Endothelial cell of umbilical vein (primary cell): ENCODE results near the gene GNAO1. TPM values are rescaled to one million over a fixed set of nuclear protein-coding genes. Genes with fewer than 3 reads are reported as not detected.

ENCODE experiments used
- BruUV-seq: library from RNA; stranded (reverse); fragments of 400-500 nt; replicated peaks from 2 replicates; lab custom pipeline; 2021; lab: Mats Ljungman, UMichigan
- CTCF ChIA-PET: fragments of 300-600, 350-600 bp; sonication (Branson Sonifier 250); formaldehyde crosslinking; loops from one replicate; lab custom pipeline; 2021; ENCODE audit warnings: antibody characterized with exemption, inconsistent platforms; lab: Charles Lee
- POLR2A ChIA-PET: fragments of 300-600, 350-600 bp; sonication (Branson Sonifier 250); formaldehyde crosslinking; loops from one replicate; lab custom pipeline; 2021; ENCODE audit warnings: antibody characterized with exemption, inconsistent platforms; lab: Charles Lee
- DNase-seq: peaks from one replicate; pipeline ENCODE4 v3.0.0-alpha.2; 2011; ENCODE audit warnings: low read depth, low spot score
- FAIRE-seq: peaks from 2 replicates; lab custom pipeline; 2011; peaks lifted over from hg19 to GRCh38; lab: Jason Lieb, UNC
- H2AFZ ChIP-seq: 2 replicates; pipeline ENCODE4 v1.6.0; 2012; ENCODE audit warnings: low read depth, low read length, control low read depth, inconsistent platforms
- H3K27ac ChIP-seq: 2 replicates; pipeline ENCODE4 v1.5.1; 2011; ENCODE audit warnings: low read depth, mild to moderate bottlenecking, control low read depth, low read length, moderate library complexity; ENCODE audit not compliant: insufficient read depth
- H3K27me3 ChIP-seq, 2 experiments: 2 replicates each; pipeline versions ENCODE4 v1.6.0 to v1.6.1; 2011; ENCODE audit warnings: low read length in 2 of 2, mixed read lengths in 1 of 2; ENCODE audit not compliant: control insufficient read depth in 2 of 2, insufficient read depth in 2 of 2
- H3K36me3 ChIP-seq, 2 experiments: 2 replicates in 1 of 2; 3 replicates in 1 of 2; pipeline ENCODE4 v1.5.1; 2011; ENCODE audit warnings: low read length in 2 of 2, mild to moderate bottlenecking in 1 of 2, moderate library complexity in 1 of 2; ENCODE audit not compliant: control insufficient read depth in 2 of 2, insufficient read depth in 2 of 2; ENCODE audit errors: extremely low read depth in 1 of 2
- H3K4me1 ChIP-seq: 3 replicates; pipeline ENCODE4 v1.5.1; 2011; ENCODE audit warnings: mild to moderate bottlenecking, low read length; ENCODE audit not compliant: control insufficient read depth, insufficient read depth; ENCODE audit errors: extremely low read depth
- H3K4me2 ChIP-seq: 2 replicates; pipeline ENCODE4 v1.6.1; 2011; ENCODE audit warnings: low read length, control low read depth, mixed read lengths; ENCODE audit not compliant: insufficient read depth
- H3K4me3 ChIP-seq, 3 experiments: fragments of 200-600 bp in 1 of 3; sonication (generic), shearing (Covaris generic) in 1 of 3; replicated peaks in 1 of 3; 2 replicates each; pipeline ENCODE4 v1.5.1; 2011 to 2016; ENCODE audit warnings: control low read depth in 3 of 3, low read length in 3 of 3, mild to moderate bottlenecking in 2 of 3, inconsistent platforms in 1 of 3, low read depth in 1 of 3, moderate library complexity in 1 of 3; ENCODE audit not compliant: insufficient read depth in 1 of 3
- H3K79me2 ChIP-seq: 2 replicates; pipeline ENCODE4 v1.6.0; 2012; ENCODE audit warnings: low read length, inconsistent platforms; ENCODE audit not compliant: control insufficient read depth, insufficient read depth
- H3K9ac ChIP-seq: replicated peaks from 2 replicates; pipeline ENCODE3; 2011; ENCODE audit warnings: low read length, control low read depth; ENCODE audit not compliant: insufficient read depth; ENCODE audit errors: extremely low read depth
- H3K9me1 ChIP-seq: replicated peaks from 3 replicates; pipeline ENCODE4 v1.6.0; 2011; ENCODE audit warnings: mild to moderate bottlenecking, low read length; ENCODE audit not compliant: control insufficient read depth, insufficient read depth; ENCODE audit errors: extremely low read depth
- H3K9me3 ChIP-seq: replicated peaks from 2 replicates; pipeline ENCODE4 v1.5.1; 2012; ENCODE audit warnings: low read length, inconsistent platforms; ENCODE audit not compliant: control insufficient read depth, insufficient read depth
- H4K20me1 ChIP-seq: replicated peaks from 2 replicates; pipeline ENCODE3; 2011; ENCODE audit warnings: mild to moderate bottlenecking, low read length; ENCODE audit not compliant: control insufficient read depth, insufficient read depth; ENCODE audit errors: extremely low read depth
- EZH2 ChIP-seq: IDR thresholded peaks from 2 replicates; pipeline ENCODE4 v1.6.1; 2012; ENCODE audit warnings: borderline replicate concordance, low read depth, mild to moderate bottlenecking, moderate library complexity, low read length, inconsistent platforms; ENCODE audit not compliant: severe bottlenecking
- FOS ChIP-seq: IDR thresholded peaks from 2 replicates; pipeline ENCODE4 v1.6.1; 2011; ENCODE audit warnings: mild to moderate bottlenecking, low read length, moderate library complexity, borderline replicate concordance; ENCODE audit not compliant: insufficient read depth
- GATA2 ChIP-seq: IDR thresholded peaks from 2 replicates; pipeline ENCODE4 v1.7.0; 2011; ENCODE audit warnings: low read depth, mild to moderate bottlenecking, moderate library complexity, mixed read lengths, low read length; ENCODE audit not compliant: insufficient read length, insufficient read depth
- JUN ChIP-seq: IDR thresholded peaks from 2 replicates; pipeline ENCODE4 v1.6.1; 2011; ENCODE audit warnings: borderline replicate concordance, low read depth; ENCODE audit not compliant: insufficient read length, insufficient read depth
- MYC ChIP-seq: IDR thresholded peaks from one replicate; pipeline ENCODE4 v1.6.1; 2011; ENCODE audit warnings: mild to moderate bottlenecking, low read depth, low read length
- POLR2A ChIP-seq: IDR thresholded peaks from 2 replicates; pipeline ENCODE4 v1.6.1; 2012; ENCODE audit warnings: low read depth, mild to moderate bottlenecking, control low read depth, low read length
- POLR2AphosphoS5 ChIP-seq: IDR thresholded peaks from 2 replicates; pipeline ENCODE4 v1.6.1; 2012; ENCODE audit warnings: low read depth, mild to moderate bottlenecking, control low read depth, low read length, moderate library complexity; ENCODE audit not compliant: insufficient read depth
- dilution Hi-C: fragments of 300-500 bp; cut with MboI; formaldehyde crosslinking; loops from one replicate; pipeline ENCODE4 v1.15.0; 2019; ENCODE audit warnings: low sequenced_read_pairs; ENCODE audit not compliant: extremely low pct_ligation_motif_present
- intact Hi-C: fragments of 100-400 bp; cut with micrococcal nuclease; formaldehyde crosslinking; loops from one replicate; pipeline ENCODE4 v1.10.0; 2022
- polyA plus RNA-seq, 4 experiments: library from polyadenylated mRNA; depleted of rRNA in 3 of 4; stranded (reverse) in 3 of 4; unstranded in 1 of 4; fragments of >200 nt; gene quantifications; 2 replicates each; pipeline versions ENCODE4 v1.2.1 to v1.2.3, GENCODE V29; 2011 to 2012; ENCODE audit warnings: missing spikeins in 1 of 4
- total RNA-seq: library from RNA; stranded (reverse); gene quantifications from 2 replicates; pipeline ENCODE4 v1.2.3, GENCODE V29; 2021
- TF ChIP-seq, protein P1 (sequence below), 2 donors: IDR thresholded peaks; 1 replicate in 1 of 2; 2 replicates in 1 of 2; pipeline ENCODE4 v1.5.1; 2011; ENCODE audit warnings: low read length in 2 of 2, mild to moderate bottlenecking in 2 of 2, moderate library complexity in 2 of 2, control low read depth in 1 of 2, inconsistent platforms in 1 of 2, low read depth in 1 of 2; ENCODE audit not compliant: insufficient read depth in 1 of 2; ENCODE audit errors: extremely low read depth in 1 of 2
- TF ChIP-seq, protein P2 (sequence below): IDR thresholded peaks from 2 replicates; pipeline ENCODE4 v1.6.1; 2011; ENCODE audit not compliant: insufficient read depth, insufficient read length

GNAO1 gene
- total and polyA plus RNA-seq, 2 donors (not counting 3 experiments of a cell fraction or from before 2014, with no cell fraction given): not detected

DNA sequence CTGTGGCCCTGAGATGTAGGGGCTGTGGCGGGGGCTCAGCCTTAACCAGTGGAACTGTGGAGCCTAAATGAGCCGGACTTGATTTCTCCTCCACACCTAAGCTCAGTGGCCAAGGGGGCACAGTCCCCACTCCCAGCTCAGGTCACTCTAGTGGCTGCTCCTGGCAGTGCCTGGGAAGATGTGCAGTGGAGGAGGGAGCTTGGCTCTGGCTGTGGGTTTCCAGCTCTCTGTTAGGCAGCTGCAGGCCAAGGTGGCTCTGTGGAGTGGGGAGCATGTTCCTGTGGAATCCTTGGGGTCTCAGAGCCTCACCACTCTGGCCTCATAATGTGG is 157.8 kb downstream of the GNAO1 start:
- no peaks in the 10 kb centered on the region for H3K9me1 ChIP-seq
- CTCF ChIA-PET: interaction anchor here (2.3 kb wide), 1 partner anchor 31 kb away, joined by 6 read pairs; no protein-coding TSS in a partner anchor

DNA sequence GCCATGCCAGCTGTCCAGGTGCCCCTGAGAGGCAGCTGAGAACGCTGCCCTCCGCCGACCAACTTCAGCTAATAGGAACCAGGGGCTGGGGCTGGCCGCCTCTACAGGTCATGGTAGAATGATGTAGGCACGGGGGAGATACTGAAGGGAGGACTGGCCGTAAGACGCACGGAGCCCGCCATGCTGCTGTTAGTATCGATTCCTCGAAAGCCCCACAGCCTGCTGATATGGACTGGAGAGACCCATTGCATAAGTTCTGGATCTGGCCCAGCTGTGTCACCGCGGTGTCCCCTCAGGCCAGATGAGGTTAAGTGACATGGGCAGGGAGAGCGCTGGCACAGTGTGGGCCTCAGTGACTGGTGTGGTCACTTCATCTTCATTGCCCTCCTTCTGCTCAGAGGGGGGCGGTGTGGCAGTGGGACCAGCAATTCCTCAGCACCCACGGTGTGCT is 158.4 kb downstream of the GNAO1 start:
- H3K27ac ChIP-seq: no peak overlapping the region
- H3K9me1 ChIP-seq: no peaks in the 10 kb centered on the region
- H3K9me3 ChIP-seq: no peaks in the 10 kb centered on the region
- no peaks in the 10 kb centered on the region for H4K20me1 ChIP-seq
- peaks cover 0 to 3% of the 10 kb centered on the region in 2 experiments for H3K27me3 ChIP-seq
- BruUV-seq: no TSS peak
- H3K9ac ChIP-seq: no peak overlapping the region
- H3K79me2 ChIP-seq: no peaks in the 10 kb centered on the region
- intact Hi-C loops (no loop called here), dilution Hi-C loops (no loop called here)
- H3K4me2 ChIP-seq: no peak overlapping the region
- no peak overlapping the region for H3K4me3 ChIP-seq
- ChIA-PET POLR2A (no interaction called here), CTCF (interaction anchor here (2.3 kb wide), 1 partner anchor 31 kb away, joined by 6 read pairs; no protein-coding TSS in a partner anchor)
- no peaks in the 10 kb centered on the region for H3K36me3 ChIP-seq
- DNase-seq: no peak
- H3K4me1 ChIP-seq: no peaks in the 10 kb centered on the region
- no peak overlapping the region for H2AFZ ChIP-seq
- no peak for FAIRE-seq
- no peak for TF ChIP-seq JUN
- TF ChIP-seq, protein P1, sequence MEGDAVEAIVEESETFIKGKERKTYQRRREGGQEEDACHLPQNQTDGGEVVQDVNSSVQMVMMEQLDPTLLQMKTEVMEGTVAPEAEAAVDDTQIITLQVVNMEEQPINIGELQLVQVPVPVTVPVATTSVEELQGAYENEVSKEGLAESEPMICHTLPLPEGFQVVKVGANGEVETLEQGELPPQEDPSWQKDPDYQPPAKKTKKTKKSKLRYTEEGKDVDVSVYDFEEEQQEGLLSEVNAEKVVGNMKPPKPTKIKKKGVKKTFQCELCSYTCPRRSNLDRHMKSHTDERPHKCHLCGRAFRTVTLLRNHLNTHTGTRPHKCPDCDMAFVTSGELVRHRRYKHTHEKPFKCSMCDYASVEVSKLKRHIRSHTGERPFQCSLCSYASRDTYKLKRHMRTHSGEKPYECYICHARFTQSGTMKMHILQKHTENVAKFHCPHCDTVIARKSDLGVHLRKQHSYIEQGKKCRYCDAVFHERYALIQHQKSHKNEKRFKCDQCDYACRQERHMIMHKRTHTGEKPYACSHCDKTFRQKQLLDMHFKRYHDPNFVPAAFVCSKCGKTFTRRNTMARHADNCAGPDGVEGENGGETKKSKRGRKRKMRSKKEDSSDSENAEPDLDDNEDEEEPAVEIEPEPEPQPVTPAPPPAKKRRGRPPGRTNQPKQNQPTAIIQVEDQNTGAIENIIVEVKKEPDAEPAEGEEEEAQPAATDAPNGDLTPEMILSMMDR (IDR thresholded peaks at IDR 0.05; ENCODE audit: extremely low read depth in 1 of 2, insufficient read depth in 1 of 2, low read depth in 1 of 2, low read length in 2 of 2): no peak
- no peak for TF ChIP-seq GATA2
- no peak for TF ChIP-seq EZH2
- TF ChIP-seq, protein P2, sequence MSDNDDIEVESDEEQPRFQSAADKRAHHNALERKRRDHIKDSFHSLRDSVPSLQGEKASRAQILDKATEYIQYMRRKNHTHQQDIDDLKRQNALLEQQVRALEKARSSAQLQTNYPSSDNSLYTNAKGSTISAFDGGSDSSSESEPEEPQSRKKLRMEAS: no peak
- no peak for TF ChIP-seq FOS
- TF ChIP-seq MYC: no peak
- no peak for TF ChIP-seq POLR2A
- no peak for TF ChIP-seq POLR2AphosphoS5

More for the DNA sequence above, 157.8 kb downstream of the GNAO1 start:
- Histone ChIP-seq H3K36me3 (no peaks in the 10 kb centered on the region), H3K9ac (no peak overlapping the region), H3K4me2 (no peak overlapping the region), H3K27me3 (peaks cover 0 to 3% of the 10 kb centered on the region in 2 experiments), H3K9me3 (no peaks in the 10 kb centered on the region), H4K20me1 (no peaks in the 10 kb centered on the region), H3K4me1 (no peaks in the 10 kb centered on the region), H2AFZ (no peak overlapping the region), H3K4me3 (no peak overlapping the region), H3K27ac (no peak overlapping the region), H3K79me2 (no peaks in the 10 kb centered on the region)
- intact Hi-C loops (no loop called here), dilution Hi-C loops (no loop called here)
- TF ChIP-seq GATA2 (no peak), JUN (no peak), POLR2AphosphoS5 (no peak), POLR2A (no peak), FOS (no peak)
- TF ChIP-seq, protein P2: no peak
- BruUV-seq: no TSS peak
- POLR2A ChIA-PET: no interaction called here
- FAIRE-seq: no peak
- DNase-seq: no peak
